Uterus (tissue), 4 donors: Measurements from ENCODE around the gene CDS2. TPM values are rescaled to one million over a fixed set of nuclear protein-coding genes. Genes with fewer than 3 reads are reported as not detected.

ENCODE experiments used
- DNase-seq, 2 donors: peaks; one replicate each; pipeline ENCODE4 v3.0.0-alpha.2; 2019 to 2020
- H3K27ac ChIP-seq, 2 donors: fragments of 200-600 bp; sonication (generic); 1 replicate in 1 of 2; 2 replicates in 1 of 2; pipeline ENCODE4 v1.5.1; 2016 to 2018
- H3K27me3 ChIP-seq, 2 donors: fragments of 200-600 bp; sonication (generic); one replicate each; pipeline ENCODE4 v1.5.1; 2018 to 2019; ENCODE audit warnings: control low read depth in 1 of 2
- H3K36me3 ChIP-seq, 2 donors: fragments of 200-600 bp; sonication (generic); one replicate each; pipeline ENCODE4 v1.5.1; 2019; ENCODE audit warnings: control low read depth in 1 of 2
- H3K4me1 ChIP-seq, 2 donors: fragments of 200-600 bp; sonication (generic); one replicate each; pipeline ENCODE4 v1.5.1; 2018 to 2019; ENCODE audit warnings: control low read depth in 1 of 2
- H3K4me3 ChIP-seq, 2 donors: fragments of 200-600 bp; sonication (generic); 1 replicate in 1 of 2; 2 replicates in 1 of 2; pipeline ENCODE4 v1.5.1; 2018 to 2019; ENCODE audit warnings: mild to moderate bottlenecking in 1 of 2
- H3K9me3 ChIP-seq, 2 donors: fragments of 200-600 bp; sonication (generic); one replicate each; pipeline ENCODE4 v1.5.1; 2019; ENCODE audit warnings: control low read depth in 1 of 2
- POLR2A ChIP-seq, 2 donors: fragments of 450-650 bp; IDR thresholded peaks; one replicate each; pipeline ENCODE4 v1.6.1; 2016; ENCODE audit warnings: antibody characterized with exemption in 2 of 2, mild to moderate bottlenecking in 1 of 2, moderate library complexity in 1 of 2
- intact Hi-C: fragments of 100-400 bp; cut with DNase I; formaldehyde crosslinking; loops from one replicate; pipeline ENCODE4 v1.15.1; 2023; ENCODE audit warnings: low total_unique reads
- total RNA-seq, 4 donors: library from RNA; depleted of rRNA in 3 of 4; stranded (reverse); fragments of >200 nt in 3 of 4; gene quantifications; one replicate each; pipeline versions ENCODE4 v1.1.0 to v1.2.4, GENCODE V29; 2014 to 2023
- TF ChIP-seq, protein P1 (sequence below), 4 experiments: fragments of 200-600 bp in 2 of 4; fragments of 450-650 bp in 2 of 4; sonication (generic) in 2 of 4; IDR thresholded peaks; one replicate each; pipeline ENCODE4 v1.5.1; 2016 to 2019; ENCODE audit warnings: antibody characterized with exemption in 4 of 4, mild to moderate bottlenecking in 2 of 4, moderate library complexity in 1 of 4
- donor health status: DM: yes; HTN: yes; CAD: no.

The CDS2 gene
- total RNA-seq, 4 donors from 2014 or later: 22.5 to 66.6 (median 41.7) TPM

DNA sequence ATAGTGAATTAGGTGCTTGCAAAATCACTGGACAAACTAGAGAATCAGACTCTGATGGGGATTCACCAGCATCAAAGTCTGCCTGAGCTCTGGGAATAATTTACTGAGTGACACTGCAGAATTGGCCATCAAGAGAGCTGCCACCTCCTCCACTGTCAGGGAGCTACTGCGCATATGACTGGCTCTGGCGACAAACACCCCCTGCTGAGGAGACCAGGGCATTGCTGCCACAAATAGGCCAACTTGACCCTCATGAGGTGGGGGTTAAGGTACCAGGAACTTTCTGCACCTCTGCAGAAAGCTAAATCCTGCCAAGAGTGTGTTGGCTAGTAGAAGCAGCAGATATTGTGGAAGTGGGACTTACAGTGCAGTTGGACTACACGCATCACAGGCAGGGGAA, 88.0 kb downstream of the CDS2 start:
- Histone ChIP-seq H3K27me3 (no peaks in the 10 kb centered on the region), H3K4me3 (no peak overlapping the region), H3K27ac (no peak overlapping the region), H3K9me3 (no peaks in the 10 kb centered on the region), H3K4me1 (no peaks in the 10 kb centered on the region), H3K36me3 (no peaks in the 10 kb centered on the region)
- no peak for DNase-seq
- intact Hi-C loops: no loop called here
- TF ChIP-seq, protein P1, sequence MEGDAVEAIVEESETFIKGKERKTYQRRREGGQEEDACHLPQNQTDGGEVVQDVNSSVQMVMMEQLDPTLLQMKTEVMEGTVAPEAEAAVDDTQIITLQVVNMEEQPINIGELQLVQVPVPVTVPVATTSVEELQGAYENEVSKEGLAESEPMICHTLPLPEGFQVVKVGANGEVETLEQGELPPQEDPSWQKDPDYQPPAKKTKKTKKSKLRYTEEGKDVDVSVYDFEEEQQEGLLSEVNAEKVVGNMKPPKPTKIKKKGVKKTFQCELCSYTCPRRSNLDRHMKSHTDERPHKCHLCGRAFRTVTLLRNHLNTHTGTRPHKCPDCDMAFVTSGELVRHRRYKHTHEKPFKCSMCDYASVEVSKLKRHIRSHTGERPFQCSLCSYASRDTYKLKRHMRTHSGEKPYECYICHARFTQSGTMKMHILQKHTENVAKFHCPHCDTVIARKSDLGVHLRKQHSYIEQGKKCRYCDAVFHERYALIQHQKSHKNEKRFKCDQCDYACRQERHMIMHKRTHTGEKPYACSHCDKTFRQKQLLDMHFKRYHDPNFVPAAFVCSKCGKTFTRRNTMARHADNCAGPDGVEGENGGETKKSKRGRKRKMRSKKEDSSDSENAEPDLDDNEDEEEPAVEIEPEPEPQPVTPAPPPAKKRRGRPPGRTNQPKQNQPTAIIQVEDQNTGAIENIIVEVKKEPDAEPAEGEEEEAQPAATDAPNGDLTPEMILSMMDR (IDR thresholded peaks at IDR 0.05): no peak
- no peak for TF ChIP-seq POLR2A (IDR thresholded peaks at IDR 0.05)

DNA sequence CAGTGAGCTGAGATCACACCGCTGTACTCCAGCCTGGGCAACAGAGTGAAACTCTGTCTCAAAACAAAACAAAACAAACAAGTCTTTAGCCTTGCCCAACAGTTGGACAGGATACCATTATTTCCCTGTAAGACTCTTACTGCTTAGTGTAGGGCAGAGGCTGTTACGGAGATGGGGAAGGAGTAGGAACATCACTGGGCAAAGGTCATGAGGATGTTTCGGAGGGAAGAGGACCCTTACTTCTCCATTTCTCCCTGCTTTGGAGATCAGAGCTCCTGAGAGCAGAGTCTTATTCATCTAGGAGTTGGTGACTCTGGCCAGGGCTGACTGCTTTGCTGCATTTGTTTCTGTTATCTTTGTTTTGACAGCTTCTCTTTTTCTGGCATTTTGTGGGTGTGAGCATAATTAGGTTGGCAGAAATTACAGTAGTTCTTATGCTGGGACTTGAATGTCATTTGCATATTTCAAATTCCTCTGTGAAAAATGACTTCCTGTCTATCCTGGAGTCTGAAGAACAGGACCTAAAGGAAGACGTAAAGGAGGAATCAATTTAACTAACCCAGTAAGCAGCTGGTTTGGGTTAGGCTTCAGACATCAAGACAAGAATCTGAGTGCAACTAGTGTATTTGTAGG, 89.0 kb downstream of the CDS2 start:
- no peaks in the 10 kb centered on the region for H3K27me3 ChIP-seq
- no peak for DNase-seq
- H3K27ac ChIP-seq: no peak overlapping the region
- intact Hi-C loops: no loop called here
- H3K4me1 ChIP-seq: no peaks in the 10 kb centered on the region
- no peak overlapping the region for H3K4me3 ChIP-seq
- TF ChIP-seq, protein P1 (IDR thresholded peaks at IDR 0.05): no peak
- no peak for TF ChIP-seq POLR2A (IDR thresholded peaks at IDR 0.05)
- H3K36me3 ChIP-seq: no peaks in the 10 kb centered on the region
- no peaks in the 10 kb centered on the region for H3K9me3 ChIP-seq

DNA sequence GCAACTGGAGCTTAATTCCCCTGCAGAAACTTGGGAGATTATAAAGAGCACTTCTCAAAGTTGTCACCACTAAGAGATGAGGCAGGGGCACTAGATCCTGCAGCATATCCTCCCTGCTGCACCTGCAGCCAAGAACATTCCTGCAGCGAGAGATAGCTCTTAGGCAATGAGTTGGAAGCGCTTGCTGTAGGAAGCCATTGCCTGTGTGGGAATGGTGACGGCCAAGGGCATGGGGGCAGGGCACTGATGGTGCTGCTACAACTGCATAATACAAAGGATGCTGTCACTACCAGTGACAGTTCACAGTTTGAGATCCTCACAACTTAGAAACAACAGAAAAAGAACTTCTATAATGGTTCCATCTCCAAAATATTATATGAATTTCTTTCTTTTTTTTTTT, 89.9 kb downstream of the CDS2 start:
- DNase-seq: no peak
- Histone ChIP-seq H3K4me3 (no peak overlapping the region), H3K27me3 (no peaks in the 10 kb centered on the region), H3K9me3 (no peaks in the 10 kb centered on the region), H3K36me3 (no peaks in the 10 kb centered on the region), H3K27ac (no peak overlapping the region), H3K4me1 (no peaks in the 10 kb centered on the region)
- intact Hi-C loops: no loop called here
- TF ChIP-seq, protein P1 (IDR thresholded peaks at IDR 0.05): no peak
- TF ChIP-seq POLR2A (IDR thresholded peaks at IDR 0.05): no peak

DNA sequence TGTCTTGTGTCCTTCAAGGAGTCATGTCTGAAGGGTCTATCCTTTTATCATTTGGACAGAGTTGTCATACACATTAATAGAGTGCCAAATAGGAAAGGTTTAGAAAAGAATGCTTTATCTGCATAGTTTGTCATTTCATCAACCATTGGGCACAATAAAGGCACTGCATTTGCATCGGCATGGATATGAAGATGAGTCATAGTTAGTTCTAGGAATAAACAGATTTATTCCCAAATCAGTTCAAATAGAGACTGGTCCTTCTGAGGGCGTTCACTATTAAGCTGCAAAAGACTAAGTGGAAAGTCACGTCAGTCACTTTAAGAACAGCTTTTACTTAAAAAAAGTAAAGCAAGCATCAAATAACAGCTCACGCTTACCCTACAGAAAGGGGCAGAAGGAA, 90.8 kb downstream of the CDS2 start:
- Histone ChIP-seq H3K36me3 (no peaks in the 10 kb centered on the region), H3K4me1 (no peaks in the 10 kb centered on the region), H3K9me3 (no peaks in the 10 kb centered on the region), H3K27ac (no peak overlapping the region), H3K4me3 (no peak overlapping the region), H3K27me3 (no peaks in the 10 kb centered on the region)
- TF ChIP-seq POLR2A (IDR thresholded peaks at IDR 0.05): no peak
- TF ChIP-seq, protein P1 (IDR thresholded peaks at IDR 0.05): no peak
- intact Hi-C loops: no loop called here
- DNase-seq: no peak

DNA sequence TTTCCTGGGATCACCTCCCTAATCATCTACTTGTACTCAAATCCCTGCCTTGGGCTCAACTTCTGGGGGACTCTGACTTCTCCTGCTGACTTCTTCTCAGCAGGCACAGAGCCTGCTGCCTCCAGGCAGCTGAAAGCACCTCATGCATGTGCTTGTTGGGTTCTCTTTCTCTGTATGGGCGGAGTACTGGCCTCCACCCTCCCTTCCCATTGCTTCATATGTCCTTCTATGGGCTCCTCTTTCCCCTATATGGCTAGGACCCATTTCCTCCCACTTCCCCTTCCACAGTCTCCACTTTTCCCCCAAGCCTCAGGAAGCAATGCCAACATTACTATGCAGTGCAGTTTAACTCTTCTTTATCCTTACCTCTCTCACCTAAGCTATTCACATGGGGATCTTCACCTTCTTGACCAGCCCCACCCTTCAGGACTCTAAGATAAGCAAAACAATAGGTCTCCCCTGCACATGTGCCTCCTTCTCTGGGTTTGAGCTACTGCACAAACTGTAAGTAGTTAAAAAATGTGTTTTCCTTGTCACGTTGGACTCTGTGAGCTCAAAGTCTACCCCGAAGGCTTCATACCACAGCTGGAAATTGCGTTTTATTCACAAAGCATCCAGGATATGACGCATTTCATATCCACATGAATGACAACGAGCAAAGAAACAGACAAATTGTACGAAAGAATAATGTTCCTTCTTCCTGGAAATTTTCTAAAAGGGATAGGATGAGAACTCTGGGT, 93.7 kb downstream of the CDS2 start:
- no peaks in the 10 kb centered on the region for H3K9me3 ChIP-seq
- no peak for DNase-seq
- no peaks in the 10 kb centered on the region for H3K27me3 ChIP-seq
- TF ChIP-seq, protein P1 (IDR thresholded peaks at IDR 0.05): no peak
- TF ChIP-seq POLR2A (IDR thresholded peaks at IDR 0.05): no peak
- H3K27ac ChIP-seq: no peak overlapping the region
- H3K36me3 ChIP-seq: no peaks in the 10 kb centered on the region
- no peaks in the 10 kb centered on the region for H3K4me1 ChIP-seq
- intact Hi-C loops: no loop called here
- no peak overlapping the region for H3K4me3 ChIP-seq
